Vagina (tissue), 2 donors: ENCODE measurements around the gene TGIF2. TPM values are rescaled to one million over a fixed set of nuclear protein-coding genes. Genes with fewer than 3 reads are reported as not detected.

Source experiments
- DNase-seq, 2 donors: peaks; one replicate each; pipeline ENCODE4 v3.0.0-alpha.2; 2017; ENCODE audit errors: extremely low spot score in 2 of 2
- H3K27ac ChIP-seq: fragments of 200-600 bp; sonication (generic); one replicate; pipeline ENCODE4 v1.5.1; 2019
- H3K27me3 ChIP-seq: fragments of 200-600 bp; sonication (generic); one replicate; pipeline ENCODE4 v1.5.1; 2019
- H3K36me3 ChIP-seq, 2 donors: fragments of 200-600 bp; sonication (generic); one replicate each; pipeline ENCODE4 v1.5.1; 2017 to 2019
- H3K4me1 ChIP-seq: fragments of 200-600 bp; sonication (generic); one replicate; pipeline ENCODE4 v1.5.1; 2019
- H3K4me3 ChIP-seq, 2 donors: fragments of 200-600 bp; sonication (generic); 1 replicate in 1 of 2; 2 replicates in 1 of 2; pipeline ENCODE4 v1.5.1; 2016 to 2019
- H3K9me3 ChIP-seq: fragments of 200-600 bp; sonication (generic); one replicate; pipeline ENCODE4 v1.5.1; 2019
- POLR2A ChIP-seq, 2 donors: fragments of 450-650 bp; IDR thresholded peaks; one replicate each; pipeline ENCODE4 v1.6.1; 2017; ENCODE audit warnings: antibody characterized with exemption in 2 of 2, mild to moderate bottlenecking in 2 of 2, moderate library complexity in 2 of 2
- POLR2AphosphoS5 ChIP-seq, 2 donors: sonication (generic); formaldehyde crosslinking; IDR thresholded peaks; one replicate each; pipeline ENCODE4 v1.9.0; 2017; ENCODE audit warnings: antibody characterized with exemption in 2 of 2, mild to moderate bottlenecking in 2 of 2, low read depth in 1 of 2; ENCODE audit not compliant: insufficient read depth in 1 of 2
- intact Hi-C: fragments of 100-400 bp; cut with DNase I; formaldehyde crosslinking; loops from one replicate; pipeline ENCODE4 v1.15.1; 2023
- total RNA-seq: library from RNA; depleted of rRNA; stranded (reverse); fragments of >200 nt; gene quantifications from one replicate; pipeline ENCODE4 v1.2.3, GENCODE V29; 2016
- TF ChIP-seq, protein P1 (sequence below), 3 experiments: fragments of 450-650 bp in 2 of 3; fragments of 200-600 bp in 1 of 3; sonication (generic) in 1 of 3; IDR thresholded peaks; one replicate each; pipeline ENCODE4 v1.5.1; 2017 to 2019; ENCODE audit warnings: antibody characterized with exemption in 3 of 3, mild to moderate bottlenecking in 2 of 3, moderate library complexity in 2 of 3

TGIF2 gene
- total RNA-seq, 1 donor from 2014 or later: 9.3 TPM

DNA sequence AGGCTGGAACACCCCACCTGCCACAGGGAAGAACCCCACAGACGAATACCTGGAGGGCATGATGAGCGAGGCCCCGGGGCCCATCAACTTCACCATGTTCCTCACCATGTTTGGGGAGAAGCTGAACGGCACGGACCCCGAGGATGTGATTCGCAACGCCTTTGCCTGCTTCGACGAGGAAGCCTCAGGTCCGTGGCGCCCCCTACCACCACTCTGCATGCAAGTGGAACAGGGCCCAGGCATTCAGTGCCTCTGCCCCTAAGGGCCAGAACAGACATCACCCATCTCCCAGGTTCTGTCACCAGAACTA, 25.4 kb upstream of the TGIF2 start:
- Histone ChIP-seq H3K4me1 (peaks cover 27% of the 10 kb centered on the region), H3K4me3 (no peak overlapping the region), H3K36me3 (peaks cover 0 to 12% of the 10 kb centered on the region in 2 donors), H3K9me3 (no peaks in the 10 kb centered on the region), H3K27me3 (no peaks in the 10 kb centered on the region), H3K27ac (no peak overlapping the region)
- intact Hi-C loops: no loop called here
- TF ChIP-seq, protein P1, sequence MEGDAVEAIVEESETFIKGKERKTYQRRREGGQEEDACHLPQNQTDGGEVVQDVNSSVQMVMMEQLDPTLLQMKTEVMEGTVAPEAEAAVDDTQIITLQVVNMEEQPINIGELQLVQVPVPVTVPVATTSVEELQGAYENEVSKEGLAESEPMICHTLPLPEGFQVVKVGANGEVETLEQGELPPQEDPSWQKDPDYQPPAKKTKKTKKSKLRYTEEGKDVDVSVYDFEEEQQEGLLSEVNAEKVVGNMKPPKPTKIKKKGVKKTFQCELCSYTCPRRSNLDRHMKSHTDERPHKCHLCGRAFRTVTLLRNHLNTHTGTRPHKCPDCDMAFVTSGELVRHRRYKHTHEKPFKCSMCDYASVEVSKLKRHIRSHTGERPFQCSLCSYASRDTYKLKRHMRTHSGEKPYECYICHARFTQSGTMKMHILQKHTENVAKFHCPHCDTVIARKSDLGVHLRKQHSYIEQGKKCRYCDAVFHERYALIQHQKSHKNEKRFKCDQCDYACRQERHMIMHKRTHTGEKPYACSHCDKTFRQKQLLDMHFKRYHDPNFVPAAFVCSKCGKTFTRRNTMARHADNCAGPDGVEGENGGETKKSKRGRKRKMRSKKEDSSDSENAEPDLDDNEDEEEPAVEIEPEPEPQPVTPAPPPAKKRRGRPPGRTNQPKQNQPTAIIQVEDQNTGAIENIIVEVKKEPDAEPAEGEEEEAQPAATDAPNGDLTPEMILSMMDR (IDR thresholded peaks at IDR 0.05): no peak
- TF ChIP-seq POLR2A (IDR thresholded peaks at IDR 0.05) (no peak), POLR2AphosphoS5 (IDR thresholded peaks at IDR 0.05; ENCODE audit: insufficient read depth in 1 of 2, low read depth in 1 of 2) (no peak)
- no peak for DNase-seq

- intact Hi-C loops: no loop called here
- peaks cover 17% of the 10 kb centered on the region for H3K4me1 ChIP-seq
Observed at GRCh38 chr20:36548704-36549627, 24.4 kb upstream of the TGIF2 start.

DNA sequence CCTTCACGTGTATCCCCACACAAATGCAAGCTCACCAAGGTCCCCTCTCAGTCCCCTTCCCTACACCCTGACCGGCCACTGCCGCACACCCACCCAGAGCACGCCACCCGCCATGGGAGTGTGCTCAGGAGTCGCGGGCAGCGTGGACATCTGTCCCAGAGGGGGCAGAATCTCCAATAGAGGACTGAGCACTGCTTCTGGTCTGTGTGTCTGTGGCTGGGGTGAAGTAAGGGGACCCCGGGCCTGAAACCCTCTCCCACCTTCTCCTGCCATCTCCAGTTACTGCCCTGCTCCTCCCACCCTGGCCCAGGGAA, 23.8 kb upstream of the TGIF2 start:
- H3K4me1 ChIP-seq: peaks cover 11% of the 10 kb centered on the region
- H3K27me3 ChIP-seq: no peaks in the 10 kb centered on the region
- DNase-seq: no peak
- TF ChIP-seq POLR2A (IDR thresholded peaks at IDR 0.05) (no peak), POLR2AphosphoS5 (IDR thresholded peaks at IDR 0.05; ENCODE audit: insufficient read depth in 1 of 2, low read depth in 1 of 2) (no peak)
- TF ChIP-seq, protein P1 (IDR thresholded peaks at IDR 0.05): no peak
- H3K36me3 ChIP-seq: peaks cover 0 to 12% of the 10 kb centered on the region in 2 donors
- peak overlapping the region; percentile 17 for H3K27ac ChIP-seq
- H3K4me3 ChIP-seq: no peak overlapping the region
- intact Hi-C loops: no loop called here
- H3K9me3 ChIP-seq: no peaks in the 10 kb centered on the region

More at GRCh38 chr20:36548704-36549627, 24.4 kb upstream of the TGIF2 start:
- H3K27ac ChIP-seq: no peak overlapping the region
- H3K27me3 ChIP-seq: no peaks in the 10 kb centered on the region
- TF ChIP-seq POLR2A (IDR thresholded peaks at IDR 0.05) (no peak), POLR2AphosphoS5 (IDR thresholded peaks at IDR 0.05; ENCODE audit: insufficient read depth in 1 of 2, low read depth in 1 of 2) (no peak)
- TF ChIP-seq, protein P1 (IDR thresholded peaks at IDR 0.05): no peak
- H3K9me3 ChIP-seq: no peaks in the 10 kb centered on the region
- H3K4me3 ChIP-seq: no peak overlapping the region
- DNase-seq: no peak
- peaks cover 0 to 12% of the 10 kb centered on the region in 2 donors for H3K36me3 ChIP-seq

- Histone ChIP-seq H3K36me3 (peaks cover 0 to 12% of the 10 kb centered on the region in 2 donors), H3K4me3 (no peak overlapping the region), H3K4me1 (peaks cover 6% of the 10 kb centered on the region), H3K9me3 (no peaks in the 10 kb centered on the region), H3K27me3 (no peaks in the 10 kb centered on the region), H3K27ac (peak overlapping the region; percentile 17)
- intact Hi-C loops: loop anchor here (2.0 kb wide), 1 partner anchor 23 kb away; the partner anchor contains the start of gene TGIF2
- no peak for DNase-seq
- TF ChIP-seq POLR2A (IDR thresholded peaks at IDR 0.05) (no peak), POLR2AphosphoS5 (IDR thresholded peaks at IDR 0.05; ENCODE audit: insufficient read depth in 1 of 2, low read depth in 1 of 2) (peak in 1 of 2 donors; percentile 51)
Observed at GRCh38 chr20:36549942-36550789, 23.2 kb upstream of the TGIF2 start.

GRCh38 chr20:36550790-36551299, 22.6 kb upstream of the TGIF2 start:
- no peak for DNase-seq
- peak overlapping the region; percentile 17 for H3K27ac ChIP-seq
- H3K36me3 ChIP-seq: peaks cover 0 to 12% of the 10 kb centered on the region in 2 donors
- H3K4me3 ChIP-seq: no peak overlapping the region
- TF ChIP-seq POLR2AphosphoS5 (IDR thresholded peaks at IDR 0.05; ENCODE audit: insufficient read depth in 1 of 2, low read depth in 1 of 2) (peak in 1 of 2 donors; percentile 67), POLR2A (IDR thresholded peaks at IDR 0.05) (no peak)
- H3K4me1 ChIP-seq: peaks cover 6% of the 10 kb centered on the region
- H3K9me3 ChIP-seq: no peaks in the 10 kb centered on the region
- intact Hi-C loops: loop anchor here (2.0 kb wide), 1 partner anchor 22 kb away; the partner anchor contains the start of gene TGIF2
- no peaks in the 10 kb centered on the region for H3K27me3 ChIP-seq
